KMS-11 (cell line): ENCODE measurements around the gene RHBG.
"Not testable (repeated sequence)": the region's sequence is repeated elsewhere in the genome, so short reads cannot be mapped to it uniquely, and the experiment has no call there.

ENCODE experiments used
- H2AFZ ChIP-seq: fragments of 200-600 bp; sonication (generic); 2 replicates; pipeline ENCODE4 v1.6.1; 2016; ENCODE audit warnings: antibody characterized with exemption, mixed run types, low read depth
- H3K27ac ChIP-seq: fragments of 200-600 bp; sonication (generic); 2 replicates; pipeline ENCODE4 v1.6.1; 2016; ENCODE audit warnings: mild to moderate bottlenecking, mixed run types
- H3K27me3 ChIP-seq: fragments of 200-600 bp; sonication (generic); 2 replicates; pipeline ENCODE4 v1.6.1; 2017; ENCODE audit warnings: mild to moderate bottlenecking, low read depth, mixed run types, moderate library complexity; ENCODE audit not compliant: insufficient read depth
- H3K36me3 ChIP-seq: fragments of 200-600 bp; sonication (generic); 2 replicates; pipeline ENCODE4 v1.6.1; 2017; ENCODE audit warnings: mild to moderate bottlenecking, mixed run types; ENCODE audit not compliant: insufficient read depth
- H3K4me1 ChIP-seq: fragments of 200-600 bp; sonication (generic); 2 replicates; pipeline ENCODE4 v1.6.1; 2016; ENCODE audit warnings: mild to moderate bottlenecking, low read depth, mixed run types; ENCODE audit not compliant: poor library complexity, severe bottlenecking
- H3K4me2 ChIP-seq: fragments of 200-600 bp; sonication (generic); 2 replicates; pipeline ENCODE4 v1.7.0; 2016; ENCODE audit warnings: mild to moderate bottlenecking, mixed run types
- H3K4me3 ChIP-seq: fragments of 200-600 bp; sonication (generic); IDR thresholded peaks from 2 replicates; pipeline ENCODE4 v1.6.1; 2017; ENCODE audit warnings: low read depth, low read length, mixed read lengths; ENCODE audit not compliant: insufficient read depth
- H3K79me2 ChIP-seq: fragments of 200-600 bp; sonication (generic); 2 replicates; pipeline ENCODE4 v1.6.1; 2016; ENCODE audit warnings: low read depth, mixed run types; ENCODE audit not compliant: insufficient read depth
- H3K9ac ChIP-seq: fragments of 200-600 bp; sonication (generic); 2 replicates; pipeline ENCODE4 v1.6.1; 2016; ENCODE audit warnings: mild to moderate bottlenecking, mixed run types
- H4K20me1 ChIP-seq: fragments of 200-600 bp; sonication (generic); 2 replicates; pipeline ENCODE4 v1.6.1; 2016; ENCODE audit warnings: mild to moderate bottlenecking, mixed run types; ENCODE audit not compliant: insufficient read depth
- TF ChIP-seq, protein P1 (sequence below): fragments of 200-600 bp; sonication (generic); conservative IDR thresholded peaks from 2 replicates; pipeline ENCODE4 v1.6.1; 2017; ENCODE audit warnings: low read depth, mild to moderate bottlenecking, antibody characterized with exemption, low read length, moderate library complexity, mixed read lengths

Gene RHBG

DNA sequence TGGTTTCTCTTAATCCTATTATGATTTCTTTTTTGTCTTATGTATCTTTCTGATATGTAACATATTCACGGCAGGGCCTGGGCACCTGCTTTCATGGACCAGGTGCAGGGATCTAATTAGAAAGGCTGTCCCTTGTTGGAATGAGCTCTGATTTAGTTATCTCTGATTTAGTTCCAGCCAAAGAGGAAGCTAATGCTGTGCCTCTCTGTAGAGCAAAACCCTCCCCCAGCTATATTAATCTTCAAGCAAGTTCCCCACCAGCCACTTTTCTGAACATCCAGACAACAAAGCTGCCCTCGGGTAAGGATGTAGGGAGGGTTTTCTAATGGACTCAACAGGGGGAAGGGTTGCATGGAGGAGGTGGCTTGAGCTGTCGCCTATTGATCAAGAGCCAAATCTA lies 24.6 kb upstream of the RHBG start:
- H2AFZ ChIP-seq: no peak overlapping the region
- no peaks in the 10 kb centered on the region for H3K79me2 ChIP-seq
- no peak overlapping the region for H3K9ac ChIP-seq
- H3K36me3 ChIP-seq: no peaks in the 10 kb centered on the region
- H3K4me1 ChIP-seq: peaks cover under 1% of the 10 kb centered on the region
- TF ChIP-seq, protein P1, sequence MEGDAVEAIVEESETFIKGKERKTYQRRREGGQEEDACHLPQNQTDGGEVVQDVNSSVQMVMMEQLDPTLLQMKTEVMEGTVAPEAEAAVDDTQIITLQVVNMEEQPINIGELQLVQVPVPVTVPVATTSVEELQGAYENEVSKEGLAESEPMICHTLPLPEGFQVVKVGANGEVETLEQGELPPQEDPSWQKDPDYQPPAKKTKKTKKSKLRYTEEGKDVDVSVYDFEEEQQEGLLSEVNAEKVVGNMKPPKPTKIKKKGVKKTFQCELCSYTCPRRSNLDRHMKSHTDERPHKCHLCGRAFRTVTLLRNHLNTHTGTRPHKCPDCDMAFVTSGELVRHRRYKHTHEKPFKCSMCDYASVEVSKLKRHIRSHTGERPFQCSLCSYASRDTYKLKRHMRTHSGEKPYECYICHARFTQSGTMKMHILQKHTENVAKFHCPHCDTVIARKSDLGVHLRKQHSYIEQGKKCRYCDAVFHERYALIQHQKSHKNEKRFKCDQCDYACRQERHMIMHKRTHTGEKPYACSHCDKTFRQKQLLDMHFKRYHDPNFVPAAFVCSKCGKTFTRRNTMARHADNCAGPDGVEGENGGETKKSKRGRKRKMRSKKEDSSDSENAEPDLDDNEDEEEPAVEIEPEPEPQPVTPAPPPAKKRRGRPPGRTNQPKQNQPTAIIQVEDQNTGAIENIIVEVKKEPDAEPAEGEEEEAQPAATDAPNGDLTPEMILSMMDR: no peak
- H3K27ac ChIP-seq: no peak overlapping the region
- no peaks in the 10 kb centered on the region for H4K20me1 ChIP-seq
- H3K27me3 ChIP-seq: peaks cover 3% of the 10 kb centered on the region; the same call in 1 of the 2 replicates
- no peak overlapping the region for H3K4me2 ChIP-seq
- H3K4me3 ChIP-seq: no peak overlapping the region

DNA sequence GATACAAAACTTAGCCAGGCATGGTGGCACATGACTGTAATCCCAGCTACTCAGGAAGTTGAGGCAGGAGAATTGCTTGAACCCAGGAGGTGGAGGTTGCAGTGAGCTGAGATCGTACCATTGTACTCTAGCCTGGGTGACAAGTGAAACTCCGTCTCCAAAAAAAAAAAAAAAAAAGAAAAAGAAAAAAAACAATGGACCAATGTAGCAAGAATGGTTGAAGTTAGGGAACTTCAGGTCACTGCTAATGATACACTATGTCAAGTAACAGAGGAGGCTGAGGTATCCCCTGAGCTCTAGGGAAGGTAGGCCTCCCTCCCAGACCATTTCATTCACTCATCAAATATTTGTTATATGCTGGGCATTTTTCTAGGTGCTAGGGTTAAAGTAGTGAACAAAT lies 23.0 kb upstream of the RHBG start:
- not testable (repeated sequence) for H3K9ac ChIP-seq, H3K36me3 ChIP-seq, H2AFZ ChIP-seq, H3K4me2 ChIP-seq, H4K20me1 ChIP-seq, H3K27me3 ChIP-seq, H3K27ac ChIP-seq, H3K4me3 ChIP-seq, H3K79me2 ChIP-seq, H3K4me1 ChIP-seq

GRCh38 chr1:156346636-156347035 lies 22.4 kb upstream of the RHBG start:
- Histone ChIP-seq H3K36me3 (no peaks in the 10 kb centered on the region), H3K4me3 (no peak overlapping the region), H2AFZ (no peak overlapping the region), H3K27ac (no peak overlapping the region), H3K4me2 (no peak overlapping the region), H4K20me1 (no peaks in the 10 kb centered on the region), H3K79me2 (no peaks in the 10 kb centered on the region), H3K9ac (no peak overlapping the region), H3K4me1 (no peaks in the 10 kb centered on the region), H3K27me3 (peaks cover 8% of the 10 kb centered on the region; the same call in 1 of the 2 replicates)
- TF ChIP-seq, protein P1: no peak

GRCh38 chr1:156347331-156347730 lies 21.7 kb upstream of the RHBG start:
- Histone ChIP-seq H3K36me3 (no peaks in the 10 kb centered on the region), H3K79me2 (no peaks in the 10 kb centered on the region), H3K9ac (no peak overlapping the region), H2AFZ (no peak overlapping the region), H3K4me1 (no peaks in the 10 kb centered on the region), H3K27me3 (peaks cover 8% of the 10 kb centered on the region; the same call in 1 of the 2 replicates), H3K4me3 (no peak overlapping the region), H4K20me1 (no peaks in the 10 kb centered on the region), H3K27ac (no peak overlapping the region), H3K4me2 (no peak overlapping the region)
- TF ChIP-seq, protein P1: no peak

DNA sequence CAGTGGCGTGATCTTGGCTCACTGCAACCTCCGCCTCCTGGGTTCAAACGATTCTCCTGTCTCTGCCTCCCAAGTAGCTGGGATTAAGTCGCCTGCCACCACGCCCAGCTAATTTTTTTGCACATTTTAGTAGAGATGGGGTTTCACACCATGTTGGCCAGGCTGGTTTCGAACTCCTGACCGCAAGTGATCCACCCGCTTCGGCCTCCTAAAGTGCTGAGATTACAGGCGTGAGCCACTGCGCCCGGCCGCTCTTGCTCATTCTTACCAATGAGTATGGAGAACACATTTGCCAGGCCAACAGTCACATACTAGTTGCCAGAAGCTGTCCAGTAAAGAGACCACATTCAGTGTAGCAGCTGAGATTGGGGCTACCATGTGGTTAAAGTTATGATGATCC lies 16.5 kb upstream of the RHBG start:
- not testable (repeated sequence) for H3K79me2 ChIP-seq, H3K9ac ChIP-seq, H3K36me3 ChIP-seq, H3K4me1 ChIP-seq, H4K20me1 ChIP-seq, H3K4me2 ChIP-seq, H2AFZ ChIP-seq, H3K27ac ChIP-seq, H3K4me3 ChIP-seq
- H3K27me3 ChIP-seq: peaks cover 43% of the 10 kb centered on the region
